C4-2B (cell line): ENCODE data around the gene MLC1.

Experiments
- ZFX ChIP-seq: fragments of 450-650 bp; IDR thresholded peaks from 2 replicates; pipeline ENCODE4 v1.6.1; 2017
- TF ChIP-seq, protein P1 (sequence below): fragments of 450-650 bp; conservative IDR thresholded peaks from 2 replicates; pipeline ENCODE4 v1.5.1; 2017; ENCODE audit warnings: mild to moderate bottlenecking

- TF ChIP-seq, protein P1, sequence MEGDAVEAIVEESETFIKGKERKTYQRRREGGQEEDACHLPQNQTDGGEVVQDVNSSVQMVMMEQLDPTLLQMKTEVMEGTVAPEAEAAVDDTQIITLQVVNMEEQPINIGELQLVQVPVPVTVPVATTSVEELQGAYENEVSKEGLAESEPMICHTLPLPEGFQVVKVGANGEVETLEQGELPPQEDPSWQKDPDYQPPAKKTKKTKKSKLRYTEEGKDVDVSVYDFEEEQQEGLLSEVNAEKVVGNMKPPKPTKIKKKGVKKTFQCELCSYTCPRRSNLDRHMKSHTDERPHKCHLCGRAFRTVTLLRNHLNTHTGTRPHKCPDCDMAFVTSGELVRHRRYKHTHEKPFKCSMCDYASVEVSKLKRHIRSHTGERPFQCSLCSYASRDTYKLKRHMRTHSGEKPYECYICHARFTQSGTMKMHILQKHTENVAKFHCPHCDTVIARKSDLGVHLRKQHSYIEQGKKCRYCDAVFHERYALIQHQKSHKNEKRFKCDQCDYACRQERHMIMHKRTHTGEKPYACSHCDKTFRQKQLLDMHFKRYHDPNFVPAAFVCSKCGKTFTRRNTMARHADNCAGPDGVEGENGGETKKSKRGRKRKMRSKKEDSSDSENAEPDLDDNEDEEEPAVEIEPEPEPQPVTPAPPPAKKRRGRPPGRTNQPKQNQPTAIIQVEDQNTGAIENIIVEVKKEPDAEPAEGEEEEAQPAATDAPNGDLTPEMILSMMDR = no peak
- TF ChIP-seq ZFX = no peak
Measured at GRCh38 chr22:50035976-50036724, 49.1 kb downstream of the MLC1 start.
